ENCODE measurements around the gene TBCD. TPM values are rescaled to one million over a fixed set of nuclear protein-coding genes. Genes with fewer than 3 reads are reported as not detected.

The TBCD gene
- total RNA-seq, 3 donors from 2014 or later, result 63.5 to 76.7 (median 66.1) TPM

DNA sequence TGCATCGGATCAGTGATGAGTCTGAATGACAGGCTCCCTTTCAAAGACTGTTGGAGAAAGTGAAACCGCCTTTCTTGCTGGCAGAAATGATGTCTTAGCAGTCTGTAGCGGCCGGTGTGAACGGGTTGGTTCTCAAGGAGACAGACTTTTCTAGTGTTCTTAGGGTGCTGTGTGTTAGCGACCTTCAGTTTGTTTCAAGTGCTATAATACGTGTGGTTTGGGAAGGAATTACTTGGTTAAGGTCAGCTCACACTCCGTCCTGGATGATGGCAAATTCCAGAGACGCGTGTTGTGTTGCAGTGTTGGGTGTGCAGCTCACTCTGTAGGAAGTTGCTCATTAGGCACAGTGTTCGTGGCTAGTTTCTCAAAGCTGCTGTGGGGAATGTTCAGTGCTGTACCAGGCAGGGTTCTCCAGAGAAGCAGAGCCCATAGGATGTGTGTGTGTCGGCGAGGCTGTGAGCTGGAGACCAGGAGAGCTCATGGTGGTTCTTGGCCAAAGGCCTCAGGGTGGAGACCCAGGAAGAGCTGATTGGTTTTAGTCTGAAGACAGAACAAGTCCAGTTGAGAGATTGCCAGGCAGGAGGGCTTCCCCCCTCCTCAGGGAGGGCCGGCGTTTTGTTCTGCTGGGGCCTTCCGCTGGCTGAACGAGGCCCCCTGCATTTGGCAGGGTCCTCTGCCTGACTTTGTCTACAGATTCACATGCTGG lies 50.4 kb downstream of the TBCD start:
- H3K27me3 Mint-ChIP-seq (ENCODE audit: low read depth), result no peaks in the 10 kb centered on the region

DNA sequence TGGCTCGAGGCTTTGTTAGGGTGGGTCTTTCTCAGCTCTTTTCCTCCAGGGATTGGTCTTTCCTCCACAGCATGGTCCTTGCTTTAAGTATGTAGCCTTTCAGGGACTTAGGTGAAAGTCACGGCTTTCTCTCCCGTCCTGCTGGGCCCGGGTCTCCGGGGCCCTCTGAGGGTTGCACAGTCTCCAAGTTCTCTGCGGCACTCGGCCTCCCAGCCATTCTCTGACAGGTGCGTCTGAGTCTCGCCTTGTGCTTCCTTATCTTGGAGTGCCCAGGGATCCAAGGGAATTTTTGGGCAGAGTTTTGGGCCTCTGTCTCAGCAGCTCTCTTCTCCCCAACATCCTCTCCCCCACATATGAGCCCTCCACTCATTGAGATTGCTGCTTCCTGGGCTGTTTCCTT lies 51.3 kb downstream of the TBCD start:
- DNase-seq (no peak), ATAC-seq (no peak)
- Mint-ChIP-seq H3K4me1 (ENCODE audit: low read depth) (peaks cover 2% of the 10 kb centered on the region), H3K9me3 (no peaks in the 10 kb centered on the region), H3K27me3 (ENCODE audit: low read depth) (no peaks in the 10 kb centered on the region), H3K4me3 (no peak overlapping the region), H3K36me3 (ENCODE audit: insufficient read depth) (peaks cover 23% of the 10 kb centered on the region)

More for the DNA sequence above, 50.4 kb downstream of the TBCD start:
- Mint-ChIP-seq H3K4me3 (no peak overlapping the region), H3K4me1 (ENCODE audit: low read depth) (peaks cover 2% of the 10 kb centered on the region), H3K36me3 (ENCODE audit: insufficient read depth) (peaks cover 19% of the 10 kb centered on the region), H3K9me3 (no peaks in the 10 kb centered on the region)
- DNase-seq (no peak), ATAC-seq (no peak)

DNA sequence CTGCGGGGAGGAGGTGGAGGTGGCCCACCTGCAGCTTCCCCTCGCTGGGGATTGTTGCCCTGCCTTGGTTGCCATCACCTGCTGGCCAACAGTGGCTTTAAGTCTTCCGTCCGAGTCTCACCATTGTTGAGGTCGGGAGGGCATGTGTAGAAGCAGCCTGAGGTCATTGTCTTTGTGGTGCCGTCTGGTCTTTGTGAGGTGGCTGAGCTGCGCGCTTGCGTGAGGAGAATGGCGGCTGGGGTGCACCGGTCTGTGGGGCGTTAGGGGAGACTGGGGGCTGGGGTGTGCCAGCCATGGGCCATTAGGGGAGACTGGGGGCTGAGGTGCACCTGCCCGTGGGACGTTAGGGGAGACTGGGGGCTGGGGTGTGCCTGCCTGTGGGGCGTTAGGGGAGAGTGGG lies 51.7 kb downstream of the TBCD start:
- Mint-ChIP-seq H3K4me3 (no peak overlapping the region), H3K9me3 (no peaks in the 10 kb centered on the region), H3K27me3 (ENCODE audit: low read depth) (no peaks in the 10 kb centered on the region), H3K36me3 (ENCODE audit: insufficient read depth) (peaks cover 21% of the 10 kb centered on the region), H3K4me1 (ENCODE audit: low read depth) (peaks cover 2% of the 10 kb centered on the region)
- ATAC-seq (no peak), DNase-seq (no peak)

DNA sequence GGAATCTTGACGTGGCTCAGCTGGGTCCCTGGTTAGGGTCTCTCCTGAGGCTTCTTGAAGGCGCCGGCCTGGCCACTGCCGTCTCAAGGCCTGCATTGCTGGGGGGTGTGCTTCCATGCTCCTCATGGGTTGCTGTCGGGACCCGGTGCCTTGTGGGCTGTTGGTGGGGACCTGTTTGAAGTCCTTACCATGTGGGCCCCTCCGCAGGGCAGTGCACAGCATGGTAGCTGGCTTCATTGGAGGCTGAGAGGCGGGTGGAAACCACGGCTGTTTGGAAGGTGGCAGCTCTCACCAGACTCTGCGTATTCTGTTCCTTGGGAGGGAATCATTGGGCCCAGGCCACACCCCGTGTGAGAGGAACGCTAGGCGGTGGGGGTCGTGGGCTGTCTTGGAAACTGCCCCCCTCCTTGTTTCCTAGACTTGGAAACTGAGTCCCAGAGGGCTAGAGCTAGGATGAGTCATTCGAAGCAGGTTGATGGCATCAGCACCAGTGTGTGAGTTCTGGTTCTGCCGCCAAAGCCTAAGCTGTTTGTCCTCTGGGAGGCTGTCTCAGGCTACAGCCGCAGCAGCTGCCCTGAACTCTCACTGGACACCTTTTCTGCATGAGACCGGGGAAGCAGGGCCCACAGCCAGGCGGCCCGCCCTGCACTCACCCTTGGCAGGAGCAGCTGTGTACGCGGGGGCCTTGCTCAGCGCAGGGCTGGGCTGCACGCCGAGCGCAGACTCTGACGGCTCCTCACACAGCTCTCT lies 52.8 kb downstream of the TBCD start:
- no peak for ATAC-seq
- no peaks in the 10 kb centered on the region for H3K27me3 Mint-ChIP-seq (ENCODE audit: low read depth)
- no peak overlapping the region for H3K4me3 Mint-ChIP-seq
- H3K36me3 Mint-ChIP-seq (ENCODE audit: insufficient read depth), result peaks cover 20% of the 10 kb centered on the region
- H3K9me3 Mint-ChIP-seq, result no peaks in the 10 kb centered on the region
- DNase-seq, result no peak
- H3K4me1 Mint-ChIP-seq (ENCODE audit: low read depth), result peaks cover 2% of the 10 kb centered on the region

DNA sequence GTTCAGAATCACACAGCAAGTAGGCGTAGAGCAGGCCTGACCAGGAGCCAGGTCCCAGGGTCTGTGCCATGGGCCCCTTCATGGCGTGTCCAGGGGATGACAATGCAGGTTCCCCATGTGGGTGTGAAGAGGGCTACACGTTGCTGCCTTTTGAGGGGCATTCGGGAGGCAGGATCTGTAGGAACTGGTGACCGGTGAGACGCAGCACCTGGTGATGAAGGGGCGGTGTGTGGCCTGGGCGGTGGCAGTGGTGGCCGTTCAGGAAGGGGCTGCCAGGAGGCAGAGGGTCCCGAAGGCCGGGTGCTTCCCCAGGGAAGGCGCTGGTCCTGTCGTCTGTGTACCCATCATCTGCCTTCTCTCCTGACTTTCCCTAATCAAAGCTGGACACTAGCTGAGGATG lies 53.4 kb downstream of the TBCD start:
- H3K27me3 Mint-ChIP-seq (ENCODE audit: low read depth), result no peaks in the 10 kb centered on the region
- peaks cover 18% of the 10 kb centered on the region for H3K36me3 Mint-ChIP-seq (ENCODE audit: insufficient read depth)

DNA sequence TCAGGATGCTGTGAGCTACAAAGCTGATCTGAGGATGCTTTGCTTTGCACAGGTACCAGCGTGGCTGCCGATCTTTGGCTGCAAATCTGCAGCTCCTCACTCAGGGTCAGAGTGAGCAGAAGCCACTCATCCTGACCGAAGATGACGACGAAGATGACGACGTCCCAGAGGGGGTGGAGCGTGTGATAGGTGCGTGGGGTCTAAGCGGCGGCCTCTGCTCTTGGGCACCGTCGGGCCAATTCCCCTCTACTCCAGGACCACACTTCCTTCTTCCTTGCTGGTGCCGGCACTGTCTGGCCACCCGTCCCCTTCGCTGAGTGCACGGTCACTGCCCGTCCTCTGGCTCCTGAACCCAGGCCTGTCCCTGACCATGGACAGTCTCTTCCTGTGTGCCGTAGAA lies 54.0 kb downstream of the TBCD start:
- ATAC-seq, result no peak
- Mint-ChIP-seq H3K9me3 (no peaks in the 10 kb centered on the region), H3K27me3 (ENCODE audit: low read depth) (no peaks in the 10 kb centered on the region), H3K4me3 (no peak overlapping the region), H3K36me3 (ENCODE audit: insufficient read depth) (peaks cover 16% of the 10 kb centered on the region), H3K4me1 (ENCODE audit: low read depth) (peaks cover 2% of the 10 kb centered on the region)
- no peak for DNase-seq

More for the DNA sequence above, 53.4 kb downstream of the TBCD start:
- H3K9me3 Mint-ChIP-seq, result no peaks in the 10 kb centered on the region
- no peak overlapping the region for H3K4me3 Mint-ChIP-seq
- DNase-seq (no peak), ATAC-seq (no peak)
- H3K4me1 Mint-ChIP-seq (ENCODE audit: low read depth), result peaks cover 2% of the 10 kb centered on the region

DNA sequence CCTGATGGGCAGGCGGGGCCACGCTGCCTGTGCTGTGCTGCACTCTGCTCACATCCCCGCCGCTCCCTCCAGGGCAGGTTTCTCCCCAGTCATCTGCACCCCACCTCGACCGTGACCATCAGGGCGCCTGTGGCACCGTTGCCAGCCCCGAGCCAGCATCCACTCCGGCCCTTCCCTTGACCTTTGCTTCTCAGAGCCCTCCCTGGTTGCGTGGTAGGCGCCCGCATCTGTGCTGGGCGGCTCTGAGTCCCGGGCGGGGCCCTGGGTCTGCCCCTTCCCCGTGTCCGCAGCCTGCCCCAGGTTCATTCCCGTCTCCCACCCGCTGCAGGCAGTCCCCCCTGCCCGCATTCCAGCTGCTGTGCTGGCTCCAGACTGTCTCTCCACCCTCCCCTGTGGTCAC lies 54.8 kb downstream of the TBCD start:
- Mint-ChIP-seq H3K4me1 (ENCODE audit: low read depth) (no peaks in the 10 kb centered on the region), H3K4me3 (no peak overlapping the region), H3K36me3 (ENCODE audit: insufficient read depth) (peaks cover 13% of the 10 kb centered on the region), H3K9me3 (no peaks in the 10 kb centered on the region), H3K27me3 (ENCODE audit: low read depth) (no peaks in the 10 kb centered on the region)
- DNase-seq (no peak), ATAC-seq (no peak)

DNA sequence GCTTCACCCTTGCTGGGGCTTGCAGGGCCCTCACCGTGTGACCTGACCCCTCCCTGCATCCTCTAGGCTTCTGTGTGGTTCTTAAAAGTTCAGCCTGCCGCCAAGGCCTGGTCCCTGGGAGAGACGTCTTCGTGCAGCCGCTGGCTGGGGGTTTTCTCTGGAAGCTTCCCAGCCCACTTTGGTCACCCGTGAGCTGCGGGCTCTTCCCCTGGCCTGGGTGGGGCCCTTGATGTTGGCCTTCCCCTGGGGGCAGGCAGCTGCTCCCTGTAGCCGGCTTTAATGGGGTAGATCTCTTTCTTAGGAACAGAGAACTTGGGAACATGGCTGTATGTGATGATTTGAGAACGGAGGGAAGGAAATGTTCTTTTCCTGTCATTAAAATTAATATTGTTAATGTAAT lies 55.2 kb downstream of the TBCD start:
- no peaks in the 10 kb centered on the region for H3K27me3 Mint-ChIP-seq (ENCODE audit: low read depth)
- DNase-seq (no peak), ATAC-seq (no peak)
- no peak overlapping the region for H3K4me3 Mint-ChIP-seq
- H3K9me3 Mint-ChIP-seq, result no peaks in the 10 kb centered on the region
- H3K36me3 Mint-ChIP-seq (ENCODE audit: insufficient read depth), result peaks cover 12% of the 10 kb centered on the region
- no peaks in the 10 kb centered on the region for H3K4me1 Mint-ChIP-seq (ENCODE audit: low read depth)

DNA sequence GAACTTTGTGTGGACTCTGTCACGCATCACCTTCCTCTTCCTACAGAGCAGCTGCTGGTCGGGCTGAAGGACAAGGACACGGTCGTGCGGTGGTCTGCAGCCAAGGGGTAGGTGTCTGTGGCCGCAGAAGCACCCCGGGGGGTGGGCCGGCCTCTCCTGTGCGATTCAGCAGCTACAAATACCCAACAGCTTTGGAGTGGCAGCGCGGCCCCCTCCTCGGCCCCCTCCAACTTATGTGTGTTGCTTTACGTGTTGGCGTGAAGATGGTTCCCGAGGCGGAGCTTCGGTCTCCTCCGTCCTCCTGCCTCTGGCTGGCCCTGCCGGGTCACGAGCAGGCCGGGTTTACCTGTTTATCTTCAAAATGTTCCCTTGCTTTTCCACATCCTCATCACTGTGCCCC lies 55.7 kb downstream of the TBCD start:
- H3K4me3 Mint-ChIP-seq, result no peak overlapping the region

DNA sequence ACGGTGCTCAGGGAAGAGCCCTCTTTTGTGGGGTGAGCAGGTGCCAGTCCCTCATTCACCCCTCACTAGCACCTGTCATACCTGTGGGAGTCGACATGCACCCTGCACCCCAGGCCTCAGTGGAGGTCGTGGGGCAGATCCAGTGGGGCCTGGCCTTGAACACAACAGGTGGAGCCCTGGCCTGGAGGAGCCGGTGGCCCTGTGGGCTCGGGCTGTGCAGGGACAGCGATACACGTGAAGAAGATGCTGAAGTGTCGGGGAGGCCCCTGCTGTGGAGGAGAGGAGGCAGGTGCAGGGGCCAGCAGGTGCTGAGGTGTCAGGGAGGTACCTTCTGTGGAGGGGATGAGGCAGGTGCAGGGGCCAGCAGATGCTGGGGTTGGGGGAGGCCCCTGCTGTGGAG lies 56.1 kb downstream of the TBCD start:
- ATAC-seq (no peak), DNase-seq (no peak)
- Mint-ChIP-seq H3K4me1 (ENCODE audit: low read depth) (no peaks in the 10 kb centered on the region), H3K36me3 (ENCODE audit: insufficient read depth) (peaks cover 11% of the 10 kb centered on the region), H3K4me3 (no peak overlapping the region), H3K9me3 (no peaks in the 10 kb centered on the region), H3K27me3 (ENCODE audit: low read depth) (no peaks in the 10 kb centered on the region)

More for the DNA sequence above, 55.7 kb downstream of the TBCD start:
- no peaks in the 10 kb centered on the region for H3K4me1 Mint-ChIP-seq (ENCODE audit: low read depth)
- no peaks in the 10 kb centered on the region for H3K27me3 Mint-ChIP-seq (ENCODE audit: low read depth)
- no peaks in the 10 kb centered on the region for H3K9me3 Mint-ChIP-seq
- ATAC-seq (no peak), DNase-seq (no peak)
- peaks cover 12% of the 10 kb centered on the region for H3K36me3 Mint-ChIP-seq (ENCODE audit: insufficient read depth)

DNA sequence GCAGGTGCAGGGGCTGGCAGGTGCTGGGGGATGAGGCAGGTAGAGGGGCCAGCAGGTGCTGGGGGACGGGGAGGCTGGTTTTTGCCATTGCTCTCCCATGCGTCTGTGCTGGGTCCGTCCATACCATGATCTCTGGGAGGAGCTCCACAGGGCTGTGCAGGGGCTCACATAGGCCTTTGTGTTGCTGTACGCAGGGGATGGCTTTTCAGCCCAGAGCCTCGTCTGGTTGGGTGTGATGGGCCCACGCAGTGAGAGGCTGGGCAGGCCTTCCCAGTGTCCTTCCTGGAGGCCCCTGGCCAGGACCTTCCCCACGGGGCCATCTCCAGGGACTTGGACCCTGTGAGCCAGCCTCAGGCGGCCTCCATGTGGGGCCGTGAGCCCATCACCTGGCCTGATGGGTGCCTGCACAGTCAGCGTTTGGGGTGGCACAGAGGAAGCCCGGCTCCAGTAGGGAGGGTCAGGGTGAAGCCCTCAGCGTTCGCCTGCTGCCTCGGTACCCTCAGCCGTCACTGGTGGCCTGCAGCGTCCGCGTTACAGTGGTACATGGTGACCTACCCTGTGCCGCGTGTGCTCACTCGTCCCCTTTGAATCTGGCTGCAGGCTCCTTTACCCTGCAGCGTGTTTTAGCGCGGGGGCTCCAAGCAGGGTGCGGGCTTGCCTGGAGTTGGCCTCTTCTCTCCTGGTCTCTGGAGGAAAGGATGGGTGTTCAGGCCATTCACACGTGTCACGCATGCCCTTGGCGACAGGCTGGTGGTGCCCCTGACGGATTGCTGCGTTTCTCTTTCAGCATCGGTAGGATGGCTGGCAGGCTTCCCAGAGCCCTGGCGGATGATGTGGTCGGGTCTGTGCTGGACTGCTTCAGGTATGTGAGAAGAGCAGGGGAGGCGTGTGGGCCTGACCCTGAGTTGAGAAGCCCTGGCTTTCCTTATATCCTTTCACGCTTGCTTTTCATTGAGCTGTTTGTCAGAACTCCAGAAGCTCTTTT lies 57.3 kb downstream of the TBCD start:
- Mint-ChIP-seq H3K36me3 (ENCODE audit: insufficient read depth) (peaks cover 13% of the 10 kb centered on the region), H3K27me3 (ENCODE audit: low read depth) (no peaks in the 10 kb centered on the region), H3K4me1 (ENCODE audit: low read depth) (no peaks in the 10 kb centered on the region), H3K9me3 (no peaks in the 10 kb centered on the region), H3K4me3 (no peak overlapping the region)
- DNase-seq, result no peak
- no peak for ATAC-seq

DNA sequence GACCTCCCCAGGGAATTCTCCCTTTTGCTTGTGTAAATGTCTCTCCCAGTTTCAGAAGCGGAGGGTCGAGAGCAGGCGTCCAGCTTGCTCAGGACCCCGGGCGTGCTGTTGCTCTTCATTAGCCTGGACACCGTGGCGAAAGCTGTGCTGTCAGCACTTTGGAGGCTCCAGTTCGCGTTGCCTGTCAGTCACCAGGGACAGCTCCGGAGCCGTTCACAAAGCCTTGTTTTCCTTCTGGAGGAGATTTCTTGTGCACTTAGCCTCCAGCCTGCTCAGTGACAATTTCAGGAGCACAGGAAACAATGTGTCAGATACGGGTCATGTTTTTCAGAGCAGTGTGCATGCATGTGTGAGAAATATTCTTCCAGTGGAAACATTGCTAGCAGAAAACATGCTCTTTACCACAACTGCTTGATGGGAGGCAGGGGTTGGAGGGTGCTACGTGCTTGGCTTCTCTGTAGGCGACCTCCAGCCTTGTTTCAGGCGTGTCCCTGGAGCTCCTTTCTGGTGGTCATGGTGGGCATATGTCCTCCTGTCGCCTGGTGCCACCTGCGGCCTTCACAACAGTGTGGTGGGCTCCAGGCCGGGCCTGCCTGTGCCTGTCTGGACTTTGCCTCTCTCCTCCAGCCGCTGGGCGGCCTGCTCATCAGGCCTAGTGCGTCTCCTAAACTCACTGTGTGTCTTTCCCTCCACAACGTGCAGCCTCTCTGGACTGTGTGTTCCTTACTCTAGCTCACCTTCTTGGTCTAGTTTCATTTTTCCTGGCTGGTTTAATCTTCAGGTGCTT lies 59.0 kb downstream of the TBCD start:
- H3K36me3 Mint-ChIP-seq (ENCODE audit: insufficient read depth), result peaks cover 22% of the 10 kb centered on the region
- peaks cover 3% of the 10 kb centered on the region for H3K4me1 Mint-ChIP-seq (ENCODE audit: low read depth)
- no peak for ATAC-seq
- no peak for DNase-seq
- no peaks in the 10 kb centered on the region for H3K9me3 Mint-ChIP-seq
- no peak overlapping the region for H3K4me3 Mint-ChIP-seq
- no peaks in the 10 kb centered on the region for H3K27me3 Mint-ChIP-seq (ENCODE audit: low read depth)

DNA sequence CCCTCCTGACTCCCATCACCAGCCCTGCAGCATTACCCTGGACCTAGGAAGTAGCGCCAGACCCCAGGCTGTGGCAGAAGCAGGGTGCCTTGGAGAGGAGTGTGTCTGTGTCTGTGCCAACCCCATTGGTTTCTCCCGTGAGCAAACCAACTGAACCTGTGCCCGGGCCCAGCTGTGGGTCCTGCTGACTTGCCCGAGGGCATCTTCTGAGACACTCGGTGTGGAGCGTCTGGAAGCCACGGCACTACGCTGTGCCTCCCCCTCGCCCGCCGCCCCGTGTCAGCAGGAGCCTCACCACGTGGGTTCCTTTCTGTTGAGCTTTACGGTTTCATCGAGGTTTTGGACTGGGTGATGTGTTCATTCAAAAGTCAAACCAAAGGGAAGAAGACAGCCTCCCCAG lies 60.2 kb downstream of the TBCD start:
- DNase-seq (no peak), ATAC-seq (no peak)
- peaks cover 28% of the 10 kb centered on the region for H3K36me3 Mint-ChIP-seq (ENCODE audit: insufficient read depth)
- peaks cover 3% of the 10 kb centered on the region for H3K4me1 Mint-ChIP-seq (ENCODE audit: low read depth)
- no peaks in the 10 kb centered on the region for H3K27me3 Mint-ChIP-seq (ENCODE audit: low read depth)
- H3K9me3 Mint-ChIP-seq, result no peaks in the 10 kb centered on the region
- no peak overlapping the region for H3K4me3 Mint-ChIP-seq

DNA sequence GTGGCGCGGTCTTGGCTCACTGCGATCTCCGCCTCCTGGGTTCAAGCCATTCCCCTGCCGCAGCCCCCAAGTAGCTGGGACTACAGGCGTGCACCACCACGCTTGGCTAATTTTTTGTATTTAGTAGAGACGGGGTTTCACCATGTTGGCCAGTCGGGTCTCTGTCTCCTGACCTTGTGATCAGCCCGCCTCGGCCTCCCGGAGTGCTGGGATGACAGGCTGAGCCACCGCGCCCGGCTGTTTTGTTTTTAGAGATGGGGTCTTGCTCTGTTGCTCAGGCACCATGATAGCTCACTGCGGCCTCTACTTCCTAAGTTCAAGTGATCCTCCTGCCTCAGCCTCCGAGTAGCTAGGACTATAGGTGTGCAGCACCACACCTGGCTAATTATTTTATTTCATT lies 60.7 kb downstream of the TBCD start:
- H3K4me1 Mint-ChIP-seq (ENCODE audit: low read depth), result peaks cover 3% of the 10 kb centered on the region
- ATAC-seq (no peak), DNase-seq (no peak)
- H3K36me3 Mint-ChIP-seq (ENCODE audit: insufficient read depth), result peaks cover 28% of the 10 kb centered on the region
- no peaks in the 10 kb centered on the region for H3K9me3 Mint-ChIP-seq
- no peak overlapping the region for H3K4me3 Mint-ChIP-seq
- no peaks in the 10 kb centered on the region for H3K27me3 Mint-ChIP-seq (ENCODE audit: low read depth)

All from activated T-cell treated with anti-CD3 and anti-CD28 coated beads, Interleukin-2, amount 50 U/mL, for 4 hours (primary cell).